ENCODE measurements around the gene ZIC5.

Gene ZIC5

GRCh38 chr13:99987154-99988019, 15.8 kb upstream of the ZIC5 start:
- DNase-seq (ENCODE audit: low read depth, low spot score) = no peak

GRCh38 chr13:99986741-99987140, 15.2 kb upstream of the ZIC5 start:
- DNase-seq (ENCODE audit: low read depth, low spot score) = no peak

- no peak for DNase-seq (ENCODE audit: low read depth, low spot score)
Measured at GRCh38 chr13:99985886-99986527, 14.4 kb upstream of the ZIC5 start.

GRCh38 chr13:99985241-99985874, 13.8 kb upstream of the ZIC5 start:
- no peak for DNase-seq (ENCODE audit: low read depth, low spot score)

- DNase-seq (ENCODE audit: low read depth, low spot score) = no peak
Measured at GRCh38 chr13:99984461-99985240, 13.1 kb upstream of the ZIC5 start.

- no peak for DNase-seq (ENCODE audit: low read depth, low spot score)
Measured at GRCh38 chr13:99983499-99984401, 12.2 kb upstream of the ZIC5 start.

GRCh38 chr13:99982731-99983498, 11.3 kb upstream of the ZIC5 start:
- DNase-seq (ENCODE audit: low read depth, low spot score) = no peak

- DNase-seq (ENCODE audit: low read depth, low spot score) = no peak
Measured at GRCh38 chr13:99982036-99982730, 10.6 kb upstream of the ZIC5 start.

GRCh38 chr13:99981735-99982035, 10.1 kb upstream of the ZIC5 start, which contains the start of gene ZIC2:
TSS of gene ZIC2 (plus strand) at chr13:99981784. CDS start at chr13:99982065, 281 bp downstream.
- DNase-seq (ENCODE audit: low read depth, low spot score) = no peak

GRCh38 chr13:99980824-99981734, 9.5 kb upstream of the ZIC5 start:
- no peak for DNase-seq (ENCODE audit: low read depth, low spot score)

GRCh38 chr13:99980201-99980823, 8.7 kb upstream of the ZIC5 start:
- no peak for DNase-seq (ENCODE audit: low read depth, low spot score)

GRCh38 chr13:99979453-99980200, 8.1 kb upstream of the ZIC5 start:
- DNase-seq (ENCODE audit: low read depth, low spot score) = no peak

- DNase-seq (ENCODE audit: low read depth, low spot score) = no peak
Measured at GRCh38 chr13:99978799-99979452, 7.4 kb upstream of the ZIC5 start.

- no peak for DNase-seq (ENCODE audit: low read depth, low spot score)
Measured at GRCh38 chr13:99977912-99978798, 6.6 kb upstream of the ZIC5 start.

GRCh38 chr13:99977334-99977911, 5.9 kb upstream of the ZIC5 start:
- DNase-seq (ENCODE audit: low read depth, low spot score) = no peak

Measured in activated CD4-positive, CD25-positive, alpha-beta regulatory T cell treated with anti-CD3 and anti-CD28 coated beads, Interleukin-2, amount 50 U/mL, for 16 hours (primary cell).